Measurements from ENCODE around the gene SCMH1. TPM values are rescaled to one million over a fixed set of nuclear protein-coding genes. Genes with fewer than 3 reads are reported as not detected.
"Not testable (repeated sequence)": the region's sequence is repeated elsewhere in the genome, so short reads cannot be mapped to it uniquely, and the experiment has no call there.

The SCMH1 gene
- polyA plus RNA-seq, 4 donors, result 14.5 to 44.7 (median 22.9) TPM

- H3K9me3 ChIP-seq (ENCODE audit: control insufficient read depth in 2 of 2, insufficient read depth in 1 of 2, low read depth in 1 of 2, low read length in 1 of 2), result peaks cover 0 to 10% of the 10 kb centered on the region in 2 donors
- H3K4me3 ChIP-seq (ENCODE audit: low read depth in 1 of 3, low read length in 3 of 3), result no peak overlapping the region
- no peak for FAIRE-seq
- peaks cover 0 to 8% (median 0%) of the 10 kb centered on the region in 3 donors for H3K36me3 ChIP-seq (ENCODE audit: control insufficient read depth in 3 of 3, insufficient read depth in 2 of 3, low read depth in 1 of 3, low read length in 3 of 3)
- H3K4me1 ChIP-seq (ENCODE audit: control insufficient read depth in 3 of 3, insufficient read depth in 2 of 3, low read depth in 1 of 3, low read length in 2 of 3), result peaks cover 0 to 2% (median 0%) of the 10 kb centered on the region in 3 donors
- no peak overlapping the region for H3K27ac ChIP-seq (ENCODE audit: low read depth in 1 of 3, low read length in 2 of 3)
- no peaks in the 10 kb centered on the region for H3K27me3 ChIP-seq (ENCODE audit: control insufficient read depth in 3 of 3, insufficient read depth in 3 of 3, low read length in 3 of 3)
- DNase-seq, result no peak
- WGBS, 3 donors, result 89 to 96% (median 92%) methylated on average over 1 of the region's 1 CpG
Observed at GRCh38 chr1:41217441-41217840, 24.7 kb downstream of the SCMH1 start.

GRCh38 chr1:41215623-41216022 is 26.5 kb downstream of the SCMH1 start:
- H3K4me1 ChIP-seq (ENCODE audit: control insufficient read depth in 3 of 3, insufficient read depth in 2 of 3, low read depth in 1 of 3, low read length in 2 of 3), result peaks cover 0 to 2% (median 0%) of the 10 kb centered on the region in 3 donors
- H3K36me3 ChIP-seq (ENCODE audit: control insufficient read depth in 3 of 3, insufficient read depth in 2 of 3, low read depth in 1 of 3, low read length in 3 of 3), result peaks cover 0 to 8% (median 0%) of the 10 kb centered on the region in 3 donors
- no peak overlapping the region for H3K27ac ChIP-seq (ENCODE audit: low read depth in 1 of 3, low read length in 2 of 3)
- H3K9me3 ChIP-seq (ENCODE audit: control insufficient read depth in 2 of 2, insufficient read depth in 1 of 2, low read depth in 1 of 2, low read length in 1 of 2), result peaks cover 0 to 10% of the 10 kb centered on the region in 2 donors
- H3K4me3 ChIP-seq (ENCODE audit: low read depth in 1 of 3, low read length in 3 of 3), result no peak overlapping the region
- DNase-seq, result no peak
- FAIRE-seq, result no peak
- H3K27me3 ChIP-seq (ENCODE audit: control insufficient read depth in 3 of 3, insufficient read depth in 3 of 3, low read length in 3 of 3), result no peaks in the 10 kb centered on the region

- 85 to 96% (median 94%) methylated on average over 1 of the region's 1 CpG for WGBS, 3 donors
- peak overlapping the region in 1 of 3 donors; percentile 13 for H3K27ac ChIP-seq (ENCODE audit: low read depth in 1 of 3, low read length in 2 of 3)
- FAIRE-seq (no peak), DNase-seq (peak in 1 of 2 donors; percentile 63)
- no peak overlapping the region for H3K4me3 ChIP-seq (ENCODE audit: low read depth in 1 of 3, low read length in 3 of 3)
- H3K4me1 ChIP-seq (ENCODE audit: control insufficient read depth in 3 of 3, insufficient read depth in 2 of 3, low read depth in 1 of 3, low read length in 2 of 3), result peaks cover 0 to 2% (median 0%) of the 10 kb centered on the region in 3 donors
- no peaks in the 10 kb centered on the region for H3K27me3 ChIP-seq (ENCODE audit: control insufficient read depth in 3 of 3, insufficient read depth in 3 of 3, low read length in 3 of 3)
- no peaks in the 10 kb centered on the region for H3K9me3 ChIP-seq (ENCODE audit: control insufficient read depth in 2 of 2, insufficient read depth in 1 of 2, low read depth in 1 of 2, low read length in 1 of 2)
- no peaks in the 10 kb centered on the region for H3K36me3 ChIP-seq (ENCODE audit: control insufficient read depth in 3 of 3, insufficient read depth in 2 of 3, low read depth in 1 of 3, low read length in 3 of 3)
Observed at GRCh38 chr1:41213341-41213740, 28.8 kb downstream of the SCMH1 start.

- not testable (repeated sequence) for H3K4me1 ChIP-seq (ENCODE audit: control insufficient read depth in 3 of 3, insufficient read depth in 2 of 3, low read depth in 1 of 3, low read length in 2 of 3); H3K27me3 ChIP-seq (ENCODE audit: control insufficient read depth in 3 of 3, insufficient read depth in 3 of 3, low read length in 3 of 3); H3K4me3 ChIP-seq (ENCODE audit: low read depth in 1 of 3, low read length in 3 of 3); H3K36me3 ChIP-seq (ENCODE audit: control insufficient read depth in 3 of 3, insufficient read depth in 2 of 3, low read depth in 1 of 3, low read length in 3 of 3); H3K27ac ChIP-seq (ENCODE audit: low read depth in 1 of 3, low read length in 2 of 3); FAIRE-seq; DNase-seq; H3K9me3 ChIP-seq (ENCODE audit: control insufficient read depth in 2 of 2, insufficient read depth in 1 of 2, low read depth in 1 of 2, low read length in 1 of 2)
- 94 to 100% (median 96%) methylated on average over 2 of the region's 2 CpGs for WGBS, 3 donors
Observed at GRCh38 chr1:41211608-41212007, 30.5 kb downstream of the SCMH1 start.

GRCh38 chr1:41207053-41207452 is 35.1 kb downstream of the SCMH1 start:
- not testable (repeated sequence) for FAIRE-seq; H3K4me3 ChIP-seq (ENCODE audit: low read depth in 1 of 3, low read length in 3 of 3)
- 86 to 97% (median 93%) methylated on average over 2 of the region's 2 CpGs for WGBS, 3 donors

GRCh38 chr1:41200728-41201127 is 41.4 kb downstream of the SCMH1 start:
- H3K27me3 ChIP-seq (ENCODE audit: control insufficient read depth in 3 of 3, insufficient read depth in 3 of 3, low read length in 3 of 3), result no peaks in the 10 kb centered on the region
- 54 to 70% (median 65%) methylated on average over 3 of the region's 3 CpGs for WGBS, 3 donors
- no peak for FAIRE-seq
- peaks cover 0 to 8% (median 2%) of the 10 kb centered on the region in 3 donors for H3K36me3 ChIP-seq (ENCODE audit: control insufficient read depth in 3 of 3, insufficient read depth in 2 of 3, low read depth in 1 of 3, low read length in 3 of 3)
- peaks cover 0 to 20% of the 10 kb centered on the region in 2 donors for H3K9me3 ChIP-seq (ENCODE audit: control insufficient read depth in 2 of 2, insufficient read depth in 1 of 2, low read depth in 1 of 2, low read length in 1 of 2)
- no peak overlapping the region for H3K4me3 ChIP-seq (ENCODE audit: low read depth in 1 of 3, low read length in 3 of 3)
- no peak for DNase-seq
- H3K4me1 ChIP-seq (ENCODE audit: control insufficient read depth in 3 of 3, insufficient read depth in 2 of 3, low read depth in 1 of 3, low read length in 2 of 3), result no peaks in the 10 kb centered on the region
- no peak overlapping the region for H3K27ac ChIP-seq (ENCODE audit: low read depth in 1 of 3, low read length in 2 of 3)

More at GRCh38 chr1:41207053-41207452, 35.1 kb downstream of the SCMH1 start:
- H3K4me1 ChIP-seq (ENCODE audit: control insufficient read depth in 3 of 3, insufficient read depth in 2 of 3, low read depth in 1 of 3, low read length in 2 of 3); H3K27me3 ChIP-seq (ENCODE audit: control insufficient read depth in 3 of 3, insufficient read depth in 3 of 3, low read length in 3 of 3); H3K27ac ChIP-seq (ENCODE audit: low read depth in 1 of 3, low read length in 2 of 3); DNase-seq; H3K36me3 ChIP-seq (ENCODE audit: control insufficient read depth in 3 of 3, insufficient read depth in 2 of 3, low read depth in 1 of 3, low read length in 3 of 3): not testable (repeated sequence)
- H3K9me3 ChIP-seq (ENCODE audit: control insufficient read depth in 2 of 2, insufficient read depth in 1 of 2, low read depth in 1 of 2, low read length in 1 of 2), result peaks cover 0 to 24% of the 10 kb centered on the region in 2 donors

GRCh38 chr1:41199375-41199774 is 42.7 kb downstream of the SCMH1 start:
- Histone ChIP-seq H3K9me3 (ENCODE audit: control insufficient read depth in 2 of 2, insufficient read depth in 1 of 2, low read depth in 1 of 2, low read length in 1 of 2) (peaks cover 0 to 10% of the 10 kb centered on the region in 2 donors), H3K4me1 (ENCODE audit: control insufficient read depth in 3 of 3, insufficient read depth in 2 of 3, low read depth in 1 of 3, low read length in 2 of 3) (no peaks in the 10 kb centered on the region)
- no peak for FAIRE-seq

GRCh38 chr1:41192456-41193178 is 49.5 kb downstream of the SCMH1 start:
- Histone ChIP-seq H3K27me3 (ENCODE audit: control insufficient read depth in 3 of 3, insufficient read depth in 3 of 3, low read length in 3 of 3) (no peaks in the 10 kb centered on the region), H3K9me3 (ENCODE audit: control insufficient read depth in 2 of 2, insufficient read depth in 1 of 2, low read depth in 1 of 2, low read length in 1 of 2) (no peaks in the 10 kb centered on the region), H3K36me3 (ENCODE audit: control insufficient read depth in 3 of 3, insufficient read depth in 2 of 3, low read depth in 1 of 3, low read length in 3 of 3) (no peaks in the 10 kb centered on the region), H3K4me1 (ENCODE audit: control insufficient read depth in 3 of 3, insufficient read depth in 2 of 3, low read depth in 1 of 3, low read length in 2 of 3) (no peaks in the 10 kb centered on the region), H3K4me3 (ENCODE audit: low read depth in 1 of 3, low read length in 3 of 3) (no peak overlapping the region), H3K27ac (ENCODE audit: low read depth in 1 of 3, low read length in 2 of 3) (no peak overlapping the region)
- no peak for DNase-seq
- WGBS, 3 donors, result 72 to 90% (median 88%) methylated on average over 1 of the region's 1 CpG
- no peak for FAIRE-seq

More at GRCh38 chr1:41199375-41199774, 42.7 kb downstream of the SCMH1 start:
- DNase-seq, result no peak
- Histone ChIP-seq H3K36me3 (ENCODE audit: control insufficient read depth in 3 of 3, insufficient read depth in 2 of 3, low read depth in 1 of 3, low read length in 3 of 3) (peaks cover 0 to 2% (median 0%) of the 10 kb centered on the region in 3 donors), H3K4me3 (ENCODE audit: low read depth in 1 of 3, low read length in 3 of 3) (no peak overlapping the region), H3K27me3 (ENCODE audit: control insufficient read depth in 3 of 3, insufficient read depth in 3 of 3, low read length in 3 of 3) (no peaks in the 10 kb centered on the region), H3K27ac (ENCODE audit: low read depth in 1 of 3, low read length in 2 of 3) (no peak overlapping the region)

- Histone ChIP-seq H3K4me1 (ENCODE audit: control insufficient read depth in 3 of 3, insufficient read depth in 2 of 3, low read depth in 1 of 3, low read length in 2 of 3) (no peaks in the 10 kb centered on the region), H3K27ac (ENCODE audit: low read depth in 1 of 3, low read length in 2 of 3) (no peak overlapping the region), H3K9me3 (ENCODE audit: control insufficient read depth in 2 of 2, insufficient read depth in 1 of 2, low read depth in 1 of 2, low read length in 1 of 2) (peaks cover 0 to 3% of the 10 kb centered on the region in 2 donors), H3K36me3 (ENCODE audit: control insufficient read depth in 3 of 3, insufficient read depth in 2 of 3, low read depth in 1 of 3, low read length in 3 of 3) (peaks cover 0 to 6% (median 0%) of the 10 kb centered on the region in 3 donors), H3K27me3 (ENCODE audit: control insufficient read depth in 3 of 3, insufficient read depth in 3 of 3, low read length in 3 of 3) (no peaks in the 10 kb centered on the region), H3K4me3 (ENCODE audit: low read depth in 1 of 3, low read length in 3 of 3) (no peak overlapping the region)
- no peak for FAIRE-seq
- WGBS, 3 donors, result 80 to 95% (median 93%) methylated on average over 1 of the region's 1 CpG
- DNase-seq, result no peak
Observed at GRCh38 chr1:41184446-41184845, 57.7 kb downstream of the SCMH1 start.
